OCI-LY1 (cell line): ENCODE results near the gene TGFB2.

Source experiments
- CTCF ChIP-seq: fragments of 200-600 bp; sonication (generic), shearing (Covaris generic); IDR thresholded peaks from 2 replicates; pipeline ENCODE4 v1.5.1; 2017; ENCODE audit warnings: mild to moderate bottlenecking, antibody characterized with exemption, low read length, moderate library complexity, mixed read lengths
- EZH2 ChIP-seq: fragments of 200-600 bp; sonication (generic), shearing (Covaris generic); IDR thresholded peaks from 2 replicates; pipeline ENCODE4 v1.8.0; 2017; ENCODE audit warnings: borderline replicate concordance, mixed run types, mild to moderate bottlenecking, antibody characterized with exemption, low read length, moderate library complexity, mixed read lengths

GRCh38 chr1:218402786-218403120 is 57.6 kb downstream of the TGFB2 start:
- TF ChIP-seq CTCF (no peak), EZH2 (no peak)
